ENCODE results near the gene ESF1.

DNA sequence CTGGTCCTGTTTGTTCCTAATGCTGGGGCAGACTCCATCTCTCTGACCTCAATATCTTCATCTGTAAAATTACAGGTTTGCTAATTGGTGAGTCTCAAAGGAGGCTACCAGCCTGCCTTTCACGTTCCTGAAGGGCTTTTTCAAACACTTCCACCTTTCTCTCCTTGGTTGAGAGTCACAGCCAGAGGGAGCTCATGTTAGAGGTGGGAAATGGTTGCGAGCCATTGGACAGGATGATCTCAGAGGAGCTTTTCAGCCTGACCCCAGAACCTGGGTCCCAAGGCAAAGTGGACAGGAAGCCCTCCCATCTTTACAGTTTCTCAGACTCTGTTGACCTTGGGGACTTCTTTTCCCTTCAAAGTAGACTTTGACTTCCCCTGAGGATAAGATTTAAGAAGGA is 37.7 kb upstream of the ESF1 start:
- TF ChIP-seq, protein P1, sequence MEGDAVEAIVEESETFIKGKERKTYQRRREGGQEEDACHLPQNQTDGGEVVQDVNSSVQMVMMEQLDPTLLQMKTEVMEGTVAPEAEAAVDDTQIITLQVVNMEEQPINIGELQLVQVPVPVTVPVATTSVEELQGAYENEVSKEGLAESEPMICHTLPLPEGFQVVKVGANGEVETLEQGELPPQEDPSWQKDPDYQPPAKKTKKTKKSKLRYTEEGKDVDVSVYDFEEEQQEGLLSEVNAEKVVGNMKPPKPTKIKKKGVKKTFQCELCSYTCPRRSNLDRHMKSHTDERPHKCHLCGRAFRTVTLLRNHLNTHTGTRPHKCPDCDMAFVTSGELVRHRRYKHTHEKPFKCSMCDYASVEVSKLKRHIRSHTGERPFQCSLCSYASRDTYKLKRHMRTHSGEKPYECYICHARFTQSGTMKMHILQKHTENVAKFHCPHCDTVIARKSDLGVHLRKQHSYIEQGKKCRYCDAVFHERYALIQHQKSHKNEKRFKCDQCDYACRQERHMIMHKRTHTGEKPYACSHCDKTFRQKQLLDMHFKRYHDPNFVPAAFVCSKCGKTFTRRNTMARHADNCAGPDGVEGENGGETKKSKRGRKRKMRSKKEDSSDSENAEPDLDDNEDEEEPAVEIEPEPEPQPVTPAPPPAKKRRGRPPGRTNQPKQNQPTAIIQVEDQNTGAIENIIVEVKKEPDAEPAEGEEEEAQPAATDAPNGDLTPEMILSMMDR (IDR thresholded peaks at IDR 0.05; ENCODE audit: poor library complexity): no peak
- no peak for TF ChIP-seq EZH2 (IDR thresholded peaks at IDR 0.05; ENCODE audit: borderline replicate concordance)
- TF ChIP-seq EZH2phosphoT487 (IDR thresholded peaks at IDR 0.05; ENCODE audit: low read depth, severe bottlenecking, unreplicated experiment): no peak
